Endodermal cell (in vitro differentiated cells): Measurements from ENCODE around the gene MLLT1. TPM values are rescaled to one million over a fixed set of nuclear protein-coding genes. Genes with fewer than 3 reads are reported as not detected.

Source experiments
- DNase-seq: peaks from one replicate; pipeline ENCODE4 v3.0.0-alpha.2; 2017
- H3K27ac ChIP-seq: 2 replicates; pipeline ENCODE4 v1.5.1; 2013; ENCODE audit warnings: mild to moderate bottlenecking, low read depth, low read length, moderate library complexity
- H3K27me3 ChIP-seq: 2 replicates; pipeline ENCODE4 v1.6.1; 2013; ENCODE audit warnings: mild to moderate bottlenecking, low read length, moderate library complexity; ENCODE audit not compliant: insufficient read depth, control insufficient read depth, poor library complexity, severe bottlenecking
- H3K36me3 ChIP-seq: 2 replicates; pipeline ENCODE4 v1.7.0; 2013; ENCODE audit warnings: mild to moderate bottlenecking, low read length, moderate library complexity; ENCODE audit not compliant: control insufficient read depth, insufficient read depth
- H3K4me1 ChIP-seq: one replicate; pipeline ENCODE4 v1.7.0; 2013; ENCODE audit warnings: low read length; ENCODE audit not compliant: control insufficient read depth, insufficient read depth
- H3K4me3 ChIP-seq: 2 replicates; pipeline ENCODE4 v1.5.1; 2013; ENCODE audit warnings: mild to moderate bottlenecking, low read length, moderate library complexity
- H3K9ac ChIP-seq: 2 replicates; pipeline ENCODE4 v1.6.1; 2013; ENCODE audit warnings: mild to moderate bottlenecking, low read length, moderate library complexity; ENCODE audit not compliant: poor library complexity, severe bottlenecking; ENCODE audit errors: extremely low read depth
- H3K9me3 ChIP-seq: 2 replicates; pipeline ENCODE4 v1.6.1; 2013; ENCODE audit warnings: mild to moderate bottlenecking, low read length, moderate library complexity; ENCODE audit not compliant: control insufficient read depth
- H3K27ac Mint-ChIP-seq: 2 replicates; pipeline ENCODE4 v1.8.0; 2020; ENCODE audit warnings: mixed read lengths
- H3K27me3 Mint-ChIP-seq: 2 replicates; pipeline ENCODE4 v1.8.0; 2021; ENCODE audit warnings: mild to moderate bottlenecking, mixed read lengths; ENCODE audit not compliant: insufficient read depth
- H3K36me3 Mint-ChIP-seq: 2 replicates; pipeline ENCODE4 v1.8.0; 2020; ENCODE audit warnings: low read depth, mixed read lengths
- H3K4me1 Mint-ChIP-seq: 2 replicates; pipeline ENCODE4 v1.8.0; 2020; ENCODE audit warnings: mixed read lengths
- H3K4me3 Mint-ChIP-seq: 2 replicates; pipeline ENCODE4 v1.8.0; 2020; ENCODE audit warnings: mild to moderate bottlenecking, moderate library complexity, mixed read lengths
- H3K9me3 Mint-ChIP-seq: 2 replicates; pipeline ENCODE4 v1.8.0; 2020; ENCODE audit warnings: mild to moderate bottlenecking, mixed read lengths
- WGBS, 2 experiments: methylation state at CpG; one replicate each; pipeline versions ENCODE4 v1.1.5 to v1.1.7; 2013; ENCODE audit warnings: missing lambda C conversion rate in 2 of 2, mixed read lengths in 1 of 2; ENCODE audit not compliant: insufficient coverage in 1 of 2, insufficient read length in 1 of 2; 5-methylcytosine and 5-hydroxymethylcytosine counted together
- total RNA-seq, 2 donors: library from RNA; stranded (reverse); fragmentation: NEBNext Ultra II Directional in 1 of 2; extraction: Animal tissue kit (Norgen Biotek cat#: 25700) in 1 of 2; gene quantifications; 2 replicates in 1 of 2; 3 replicates in 1 of 2; pipeline ENCODE4 v1.2.1, GENCODE V29; 2021
- TF ChIP-seq, protein P1 (sequence below): fragments of 200-600 bp; sonication (generic); conservative IDR thresholded peaks from 2 replicates; pipeline ENCODE4 v1.5.0; 2021; ENCODE audit warnings: antibody characterized with exemption, mild to moderate bottlenecking

The MLLT1 gene
- total RNA-seq, 2 donors from 2014 or later, result 50.1 to 51.8 TPM

DNA sequence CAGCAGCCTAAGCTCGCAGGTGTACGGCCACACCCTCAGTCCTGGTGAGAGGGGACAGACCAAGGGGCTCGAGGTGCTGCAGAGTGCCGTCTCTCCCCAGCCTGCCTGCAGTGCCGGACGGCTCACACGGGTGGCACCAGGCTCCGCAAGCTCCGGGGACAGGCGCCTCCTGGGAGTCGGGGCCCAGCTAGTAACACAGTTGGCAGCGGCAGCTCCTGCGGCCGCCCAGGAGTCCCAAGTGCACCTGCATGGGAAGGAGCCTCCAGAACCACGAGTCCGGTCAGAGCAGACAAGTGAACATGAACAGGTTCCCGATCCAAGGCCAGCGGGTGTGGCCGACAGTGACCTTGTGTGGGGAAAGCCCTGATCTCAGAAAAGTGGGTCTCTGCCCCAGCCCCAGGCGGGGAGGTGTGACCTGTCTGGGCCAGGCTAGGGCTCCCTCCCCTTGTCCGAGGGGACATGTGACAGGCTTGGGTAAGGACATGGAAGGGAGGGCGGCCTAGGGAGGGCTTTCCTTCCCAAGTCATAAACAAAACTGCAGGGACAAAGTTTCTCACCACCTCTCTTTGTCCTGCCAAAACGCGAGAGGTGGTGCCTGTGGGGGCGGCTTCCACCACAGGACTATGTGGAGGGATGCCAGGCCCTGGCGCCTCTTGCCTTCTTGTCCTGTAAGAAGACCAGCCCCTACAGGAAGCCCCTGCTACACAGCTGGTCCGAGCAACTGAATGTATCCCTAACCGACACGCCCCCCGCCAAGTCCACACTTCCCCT lies 46.5 kb downstream of the MLLT1 start:
- Histone ChIP-seq H3K9ac (no peak overlapping the region), H3K27ac (no peak overlapping the region), H3K27me3 (no peaks in the 10 kb centered on the region), H3K9me3 (no peaks in the 10 kb centered on the region), H3K4me1 (no peaks in the 10 kb centered on the region), H3K36me3 (peaks cover 12% of the 10 kb centered on the region), H3K4me3 (no peak overlapping the region)
- TF ChIP-seq, protein P1, sequence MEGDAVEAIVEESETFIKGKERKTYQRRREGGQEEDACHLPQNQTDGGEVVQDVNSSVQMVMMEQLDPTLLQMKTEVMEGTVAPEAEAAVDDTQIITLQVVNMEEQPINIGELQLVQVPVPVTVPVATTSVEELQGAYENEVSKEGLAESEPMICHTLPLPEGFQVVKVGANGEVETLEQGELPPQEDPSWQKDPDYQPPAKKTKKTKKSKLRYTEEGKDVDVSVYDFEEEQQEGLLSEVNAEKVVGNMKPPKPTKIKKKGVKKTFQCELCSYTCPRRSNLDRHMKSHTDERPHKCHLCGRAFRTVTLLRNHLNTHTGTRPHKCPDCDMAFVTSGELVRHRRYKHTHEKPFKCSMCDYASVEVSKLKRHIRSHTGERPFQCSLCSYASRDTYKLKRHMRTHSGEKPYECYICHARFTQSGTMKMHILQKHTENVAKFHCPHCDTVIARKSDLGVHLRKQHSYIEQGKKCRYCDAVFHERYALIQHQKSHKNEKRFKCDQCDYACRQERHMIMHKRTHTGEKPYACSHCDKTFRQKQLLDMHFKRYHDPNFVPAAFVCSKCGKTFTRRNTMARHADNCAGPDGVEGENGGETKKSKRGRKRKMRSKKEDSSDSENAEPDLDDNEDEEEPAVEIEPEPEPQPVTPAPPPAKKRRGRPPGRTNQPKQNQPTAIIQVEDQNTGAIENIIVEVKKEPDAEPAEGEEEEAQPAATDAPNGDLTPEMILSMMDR, result no peak
- Mint-ChIP-seq H3K9me3 (no peaks in the 10 kb centered on the region), H3K4me1 (peaks cover 8% of the 10 kb centered on the region), H3K27me3 (no peaks in the 10 kb centered on the region), H3K36me3 (peaks cover 16% of the 10 kb centered on the region), H3K27ac (no peak overlapping the region), H3K4me3 (no peak overlapping the region)
- DNase-seq, result no peak
- 92 to 97% methylated on average over 24 to 30 of the region's 30 CpGs for WGBS, 2 experiments

DNA sequence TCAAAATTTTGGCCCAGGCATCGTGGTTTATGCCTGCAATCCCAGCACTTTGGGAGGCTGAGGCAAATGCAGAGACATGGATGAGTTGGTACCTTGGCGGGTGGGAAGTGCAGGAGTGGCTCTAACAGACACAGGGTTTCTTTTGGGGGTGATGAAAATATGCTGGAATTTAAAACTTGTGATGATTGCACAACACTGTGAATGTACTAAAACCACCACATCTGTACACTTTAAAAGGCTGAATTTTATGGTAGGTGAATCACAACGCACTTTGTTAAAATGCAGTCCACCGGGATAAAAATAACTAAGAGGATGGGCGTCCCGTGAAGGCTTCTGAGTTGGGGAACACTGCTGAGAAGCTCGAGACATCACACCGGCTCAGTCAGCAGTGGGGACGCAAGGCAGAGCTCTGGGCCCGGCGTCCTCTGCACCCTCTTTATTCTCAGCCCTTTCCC lies 47.1 kb downstream of the MLLT1 start:
- Mint-ChIP-seq H3K27me3 (no peaks in the 10 kb centered on the region), H3K4me1 (peaks cover 3% of the 10 kb centered on the region), H3K36me3 (peaks cover 17% of the 10 kb centered on the region), H3K9me3 (no peaks in the 10 kb centered on the region), H3K4me3 (no peak overlapping the region), H3K27ac (peak overlapping the region; percentile 46)
- H3K9ac ChIP-seq, result no peak overlapping the region
- H3K4me3 ChIP-seq, result no peak overlapping the region
- 95 to 96% methylated on average over 8 to 11 of the region's 11 CpGs for WGBS, 2 experiments
- H3K36me3 ChIP-seq, result peaks cover 12% of the 10 kb centered on the region
- no peaks in the 10 kb centered on the region for H3K4me1 ChIP-seq
- H3K27me3 ChIP-seq, result no peaks in the 10 kb centered on the region
- no peaks in the 10 kb centered on the region for H3K9me3 ChIP-seq
- DNase-seq, result no peak
- TF ChIP-seq, protein P1, result no peak
- no peak overlapping the region for H3K27ac ChIP-seq

DNA sequence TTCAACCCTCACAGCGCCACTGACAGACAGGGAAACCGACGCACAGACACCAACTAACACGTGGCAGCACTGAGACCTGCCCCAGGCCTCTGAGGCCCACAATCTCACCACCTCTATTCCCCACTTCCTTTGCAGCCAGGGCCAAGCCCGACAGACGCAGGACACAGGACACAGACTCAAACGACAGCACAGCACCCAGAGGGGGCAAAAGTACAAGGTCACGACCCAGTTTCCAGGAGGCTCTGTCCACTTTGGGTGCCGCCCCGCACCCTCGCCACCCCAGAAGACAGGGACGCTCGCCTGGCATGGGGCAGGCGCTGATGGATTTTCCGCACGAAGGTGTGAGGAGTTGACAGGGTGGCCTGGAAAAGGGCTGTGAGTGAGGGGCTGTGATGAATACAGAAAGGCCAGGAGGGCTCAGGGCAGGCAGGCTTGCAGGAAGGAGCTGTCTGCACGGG lies 48.8 kb downstream of the MLLT1 start:
- TF ChIP-seq, protein P1, result no peak
- H3K9me3 Mint-ChIP-seq, result no peaks in the 10 kb centered on the region

More for the DNA sequence above, 48.8 kb downstream of the MLLT1 start:
- peaks cover 28% of the 10 kb centered on the region for H3K36me3 Mint-ChIP-seq
- peaks cover 3% of the 10 kb centered on the region for H3K4me1 Mint-ChIP-seq
- no peak overlapping the region for H3K4me3 Mint-ChIP-seq
- no peaks in the 10 kb centered on the region for H3K27me3 Mint-ChIP-seq
- no peak overlapping the region for H3K4me3 ChIP-seq
- no peak overlapping the region for H3K9ac ChIP-seq
- H3K27ac Mint-ChIP-seq, result peak overlapping the region; percentile 70
- no peaks in the 10 kb centered on the region for H3K9me3 ChIP-seq
- H3K4me1 ChIP-seq, result no peaks in the 10 kb centered on the region
- no peak overlapping the region for H3K27ac ChIP-seq
- H3K27me3 ChIP-seq, result no peaks in the 10 kb centered on the region
- DNase-seq, result no peak
- WGBS, 2 experiments, result 95 to 97% methylated on average over 13 to 17 of the region's 17 CpGs
- peaks cover 19% of the 10 kb centered on the region for H3K36me3 ChIP-seq
